OCI-LY1 (cell line): ENCODE results near the gene PARD3B.

Experiments
- EZH2 ChIP-seq: fragments of 200-600 bp; sonication (generic), shearing (Covaris generic); IDR thresholded peaks from 2 replicates; pipeline ENCODE4 v1.8.0; 2017; ENCODE audit warnings: borderline replicate concordance, mixed run types, mild to moderate bottlenecking, antibody characterized with exemption, low read length, moderate library complexity, mixed read lengths
- TF ChIP-seq, protein P1 (sequence below): fragments of 200-600 bp; sonication (generic), shearing (Covaris generic); IDR thresholded peaks from 2 replicates; pipeline ENCODE4 v1.5.1; 2017; ENCODE audit warnings: mild to moderate bottlenecking, antibody characterized with exemption, low read length, moderate library complexity, mixed read lengths

DNA sequence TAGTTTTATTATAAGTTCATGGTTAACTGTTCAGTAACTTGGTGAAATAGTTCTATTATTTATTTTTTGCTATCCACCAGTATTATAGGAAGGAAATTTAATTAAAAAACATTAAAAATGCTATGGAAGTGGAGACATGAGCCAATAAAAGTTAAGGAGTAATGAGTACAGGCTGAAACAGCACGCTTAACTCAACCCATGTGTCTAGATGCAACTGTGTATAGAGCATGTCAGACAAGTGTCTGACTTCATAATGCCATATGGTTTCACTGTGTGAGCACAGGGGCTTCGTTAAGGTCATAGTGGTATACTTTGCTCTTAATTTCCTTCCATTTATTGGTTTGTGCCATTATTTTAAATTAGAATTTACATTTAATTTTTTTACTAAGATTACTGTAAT, 570.2 kb downstream of the PARD3B start:
- no peak for TF ChIP-seq EZH2
- TF ChIP-seq, protein P1, sequence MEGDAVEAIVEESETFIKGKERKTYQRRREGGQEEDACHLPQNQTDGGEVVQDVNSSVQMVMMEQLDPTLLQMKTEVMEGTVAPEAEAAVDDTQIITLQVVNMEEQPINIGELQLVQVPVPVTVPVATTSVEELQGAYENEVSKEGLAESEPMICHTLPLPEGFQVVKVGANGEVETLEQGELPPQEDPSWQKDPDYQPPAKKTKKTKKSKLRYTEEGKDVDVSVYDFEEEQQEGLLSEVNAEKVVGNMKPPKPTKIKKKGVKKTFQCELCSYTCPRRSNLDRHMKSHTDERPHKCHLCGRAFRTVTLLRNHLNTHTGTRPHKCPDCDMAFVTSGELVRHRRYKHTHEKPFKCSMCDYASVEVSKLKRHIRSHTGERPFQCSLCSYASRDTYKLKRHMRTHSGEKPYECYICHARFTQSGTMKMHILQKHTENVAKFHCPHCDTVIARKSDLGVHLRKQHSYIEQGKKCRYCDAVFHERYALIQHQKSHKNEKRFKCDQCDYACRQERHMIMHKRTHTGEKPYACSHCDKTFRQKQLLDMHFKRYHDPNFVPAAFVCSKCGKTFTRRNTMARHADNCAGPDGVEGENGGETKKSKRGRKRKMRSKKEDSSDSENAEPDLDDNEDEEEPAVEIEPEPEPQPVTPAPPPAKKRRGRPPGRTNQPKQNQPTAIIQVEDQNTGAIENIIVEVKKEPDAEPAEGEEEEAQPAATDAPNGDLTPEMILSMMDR, result no peak
